CD4-positive, alpha-beta T cell treated with Interleukin-10 for 1 hour (primary cell): Measurements from ENCODE around the gene FRMD5.
"Not testable (repeated sequence)": the region's sequence is repeated elsewhere in the genome, so short reads cannot be mapped to it uniquely, and the experiment has no call there.

Experiments
- DNase-seq: peaks from one replicate; pipeline ENCODE4 v3.0.0-alpha.2; 2020

FRMD5 gene

GRCh38 chr15:43826508-43827341, 368.3 kb downstream of the FRMD5 start, which contains the start of gene WDR76:
TSS of gene WDR76 (plus strand) at chr15:43827002. CDS start at chr15:43827033, 31 bp downstream.
- DNase-seq, result peak; percentile 76

GRCh38 chr15:43826029-43826507, 369.0 kb downstream of the FRMD5 start:
- no peak for DNase-seq

- not testable (repeated sequence) for DNase-seq
Observed at GRCh38 chr15:43825305-43825704, 369.8 kb downstream of the FRMD5 start.

- DNase-seq, result peak; percentile 95
Observed at GRCh38 chr15:43824302-43825246, 370.5 kb downstream of the FRMD5 start, which contains the start of gene MFAP1. TSS of gene MFAP1 (minus strand) at chr15:43824690. CDS start at chr15:43824569, 121 bp downstream.

- no peak for DNase-seq
Observed at GRCh38 chr15:43821505-43821904, 373.6 kb downstream of the FRMD5 start.
